Right ventricle myocardium inferior (tissue), 1 donor: ENCODE results near the gene MMP28. TPM values are rescaled to one million over a fixed set of nuclear protein-coding genes. Genes with fewer than 3 reads are reported as not detected.

Experiments
- ATAC-seq: fragments of 200-7000 bp; cut with Tn5 transposase; one replicate; pipeline ENCODE4 v1.9.1; 2020; ENCODE audit warnings: mild to moderate bottlenecking, moderate library complexity
- DNase-seq: peaks from one replicate; pipeline ENCODE4 v3.0.0; 2021; ENCODE audit errors: missing footprints
- intact Hi-C: fragments of 100-400 bp; cut with DNase I; formaldehyde crosslinking; loops from one replicate; pipeline ENCODE4 v1.11.0; 2022
- total RNA-seq: library from RNA; stranded (reverse); fragmentation: NEBNext Ultra II Directional; extraction: Animal tissue kit (Norgen Biotek cat#: 25700); gene quantifications from one replicate; pipeline ENCODE4 v1.2.1, GENCODE V29; 2021
- donor health status: DM: no; HTN: yes; CAD: no; lungs with severe emphysema.

The MMP28 gene
- total RNA-seq, 1 donor from 2014 or later, result 2.3 TPM

DNA sequence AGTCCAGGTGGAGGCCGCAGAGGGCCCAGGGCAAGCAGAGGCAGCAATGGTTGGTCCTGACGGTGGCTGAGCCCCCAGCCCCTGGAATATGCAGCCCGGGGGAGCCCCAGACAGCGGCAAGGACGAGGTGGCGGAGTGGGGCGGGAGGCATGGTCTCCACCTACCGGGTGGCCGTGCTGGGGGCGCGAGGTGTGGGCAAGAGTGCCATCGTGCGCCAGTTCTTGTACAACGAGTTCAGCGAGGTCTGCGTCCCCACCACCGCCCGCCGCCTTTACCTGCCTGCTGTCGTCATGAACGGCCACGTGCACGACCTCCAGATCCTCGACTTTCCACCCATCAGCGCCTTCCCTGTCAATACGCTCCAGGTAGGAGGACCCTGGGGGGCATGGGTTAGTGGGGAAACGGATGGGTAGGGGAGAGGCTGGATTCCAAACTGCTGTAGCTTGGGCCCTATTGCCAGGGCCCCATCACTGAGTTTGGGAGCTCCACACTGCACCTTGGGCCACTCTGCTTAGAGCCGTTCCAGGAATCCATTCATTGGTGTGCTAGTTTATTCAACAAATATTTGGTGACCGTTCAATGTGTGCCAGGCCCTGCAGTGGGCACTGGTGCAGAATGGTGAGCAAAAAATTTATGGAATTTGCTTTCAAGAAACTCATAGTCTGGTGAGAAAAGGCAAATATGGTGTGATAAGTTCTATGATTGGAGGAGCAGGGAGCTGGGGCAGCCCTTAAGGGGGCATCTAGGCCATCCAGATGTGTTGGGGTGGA, 60.2 kb downstream of the MMP28 start:
- intact Hi-C loops, result no loop called here
- no peak for ATAC-seq
- no peak for DNase-seq

DNA sequence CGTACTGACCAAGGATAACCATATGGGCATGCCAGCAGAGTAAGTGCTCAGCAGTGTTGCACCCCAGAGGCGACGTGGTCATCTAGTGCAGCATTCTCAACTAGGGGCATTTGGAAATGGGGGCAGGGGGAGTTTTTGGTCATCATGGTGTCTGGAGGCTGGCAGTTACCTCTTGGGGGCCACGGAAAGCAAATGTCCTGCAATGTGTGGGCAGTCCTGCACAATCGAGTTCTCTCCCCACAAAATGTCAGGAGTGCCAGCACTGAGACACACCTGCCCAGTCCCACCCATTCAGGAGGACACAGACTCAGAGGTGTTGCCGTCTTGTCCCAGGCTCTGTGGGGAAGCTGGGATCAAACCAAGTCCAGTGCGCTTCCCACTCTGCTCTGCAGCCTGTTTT, 61.0 kb downstream of the MMP28 start:
- no peak for ATAC-seq
- intact Hi-C loops, result no loop called here

GRCh38 chr17:35733366-35733765, 62.1 kb downstream of the MMP28 start:
- no peak for ATAC-seq
- DNase-seq, result no peak
- intact Hi-C loops, result no loop called here

More for the DNA sequence above, 61.0 kb downstream of the MMP28 start:
- DNase-seq, result no peak

DNA sequence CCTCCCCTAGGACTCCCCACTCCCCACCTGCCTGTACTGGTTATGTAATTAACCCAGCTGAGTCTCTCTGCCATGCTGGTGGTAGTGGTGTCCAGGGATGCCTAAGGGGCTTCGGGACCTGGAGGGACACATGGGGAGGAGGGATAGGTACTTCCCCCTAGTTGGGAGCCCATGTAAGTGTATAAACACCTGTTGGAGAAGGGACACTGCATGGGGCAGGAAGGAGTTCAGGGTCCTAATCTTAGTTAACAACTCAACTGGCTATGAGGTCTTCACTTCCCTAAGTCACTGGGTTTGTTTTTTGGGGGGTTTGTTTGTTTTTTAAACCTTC, 62.7 kb downstream of the MMP28 start:
- ATAC-seq (no peak), DNase-seq (no peak)
- intact Hi-C loops, result no loop called here

GRCh38 chr17:35731917-35732805, 63.3 kb downstream of the MMP28 start:
- ATAC-seq (peak; percentile 38), DNase-seq (no peak)
- intact Hi-C loops, result no loop called here

DNA sequence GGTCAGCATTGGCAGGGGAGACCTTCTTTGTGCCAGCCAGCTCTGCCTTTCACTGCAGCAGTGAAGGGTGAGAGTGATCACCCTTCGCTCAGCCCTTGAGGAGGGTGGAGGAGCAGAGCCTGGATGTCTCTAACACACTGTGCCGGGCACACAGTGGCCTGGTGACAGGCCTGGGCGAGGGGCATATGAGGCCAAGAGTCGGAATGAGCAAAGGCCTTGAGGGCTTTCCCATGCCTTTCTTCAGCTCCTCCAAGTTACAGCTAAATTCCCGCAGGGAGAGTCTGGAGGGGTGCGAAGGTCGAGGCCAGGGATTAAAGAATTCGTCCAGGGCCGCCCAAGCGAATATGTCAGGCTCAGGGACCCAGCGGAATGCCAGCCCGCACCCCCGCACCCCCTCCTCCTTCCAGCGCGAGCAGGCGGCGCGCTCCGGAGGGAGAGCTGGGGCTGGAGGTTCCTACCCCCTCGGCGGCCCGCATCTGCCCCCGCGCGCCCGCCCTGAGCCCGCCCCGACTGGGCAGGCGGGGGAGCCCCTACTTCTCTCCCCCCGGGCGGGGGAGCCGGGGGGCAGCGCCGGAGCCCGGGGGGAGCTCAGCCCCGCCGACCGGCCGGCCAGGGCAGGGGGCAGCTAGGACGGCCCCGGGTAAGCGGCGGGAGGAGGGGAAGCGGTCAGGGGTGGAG, 64.1 kb downstream of the MMP28 start, which contains the start of gene RASL10B:
Gene RASL10B, plus strand, starts transcription at position 401 of the 678 bp plus-strand sequence. CDS start 3,546 bp downstream, outside the sequence.
- peak; percentile 79 for ATAC-seq
- no peak for DNase-seq
- intact Hi-C loops, result no loop called here

GRCh38 chr17:35730400-35731005, 64.9 kb downstream of the MMP28 start:
- DNase-seq (no peak), ATAC-seq (no peak)
- intact Hi-C loops, result no loop called here

- DNase-seq (no peak), ATAC-seq (no peak)
- intact Hi-C loops, result no loop called here
Measured at GRCh38 chr17:35729405-35729833, 66.0 kb downstream of the MMP28 start.

GRCh38 chr17:35728551-35728950, 66.9 kb downstream of the MMP28 start:
- intact Hi-C loops, result no loop called here
- DNase-seq (no peak), ATAC-seq (no peak)

- no peak for DNase-seq
- intact Hi-C loops, result no loop called here
- no peak for ATAC-seq
Measured at GRCh38 chr17:35727635-35728034, 67.8 kb downstream of the MMP28 start.

- no peak for ATAC-seq
- intact Hi-C loops, result no loop called here
Measured at GRCh38 chr17:35726953-35727460, 68.4 kb downstream of the MMP28 start.

GRCh38 chr17:35726127-35726952, 69.1 kb downstream of the MMP28 start:
- ATAC-seq (no peak), DNase-seq (no peak)
- intact Hi-C loops, result no loop called here

More at GRCh38 chr17:35726953-35727460, 68.4 kb downstream of the MMP28 start:
- no peak for DNase-seq

DNA sequence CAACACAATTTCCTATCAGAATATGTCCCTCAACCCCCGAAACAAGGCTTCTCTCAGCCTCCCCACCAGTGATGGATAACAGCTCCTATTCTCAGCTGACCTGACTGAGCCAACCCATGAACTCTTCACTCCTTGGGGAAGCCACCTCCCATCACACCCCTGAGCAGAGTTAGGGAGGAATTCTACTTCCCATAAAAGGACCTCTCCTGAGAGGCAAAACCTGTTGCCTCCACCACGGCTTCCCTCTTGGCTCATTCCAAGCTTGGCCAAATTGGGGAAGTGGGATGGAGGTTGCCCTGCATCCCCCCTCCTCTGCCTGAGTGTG, 69.7 kb downstream of the MMP28 start:
- ATAC-seq (no peak), DNase-seq (no peak)
- intact Hi-C loops, result no loop called here

DNA sequence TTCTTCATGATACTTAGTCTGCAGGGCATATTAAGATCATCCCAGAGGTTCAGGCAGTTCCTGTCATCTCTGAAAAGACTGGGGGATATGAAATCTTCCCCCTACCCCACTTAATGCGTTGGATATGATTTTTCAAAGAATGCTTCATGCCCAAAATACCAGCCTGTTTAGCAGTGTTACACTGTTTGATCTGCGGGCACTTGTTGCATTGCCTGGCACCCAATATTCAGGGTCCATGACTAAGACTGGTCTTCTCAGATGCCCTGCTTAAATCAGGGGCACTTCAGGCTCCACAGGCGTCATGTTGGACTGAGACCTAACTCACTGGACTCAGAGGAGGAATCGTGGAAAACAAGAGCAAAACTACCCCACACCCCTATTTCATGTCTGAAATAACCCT, 70.4 kb downstream of the MMP28 start:
- no peak for DNase-seq
- intact Hi-C loops, result no loop called here
- ATAC-seq, result no peak

- intact Hi-C loops, result no loop called here
- ATAC-seq (no peak), DNase-seq (no peak)
Measured at GRCh38 chr17:35723735-35724134, 71.7 kb downstream of the MMP28 start.

GRCh38 chr17:35717475-35717874, 78.0 kb downstream of the MMP28 start:
- ATAC-seq (peak; percentile 42), DNase-seq (no peak)
- intact Hi-C loops, result no loop called here

- peak; percentile 63 for ATAC-seq
- DNase-seq, result no peak
- intact Hi-C loops, result no loop called here
Measured at GRCh38 chr17:35716897-35717465, 78.5 kb downstream of the MMP28 start.

DNA sequence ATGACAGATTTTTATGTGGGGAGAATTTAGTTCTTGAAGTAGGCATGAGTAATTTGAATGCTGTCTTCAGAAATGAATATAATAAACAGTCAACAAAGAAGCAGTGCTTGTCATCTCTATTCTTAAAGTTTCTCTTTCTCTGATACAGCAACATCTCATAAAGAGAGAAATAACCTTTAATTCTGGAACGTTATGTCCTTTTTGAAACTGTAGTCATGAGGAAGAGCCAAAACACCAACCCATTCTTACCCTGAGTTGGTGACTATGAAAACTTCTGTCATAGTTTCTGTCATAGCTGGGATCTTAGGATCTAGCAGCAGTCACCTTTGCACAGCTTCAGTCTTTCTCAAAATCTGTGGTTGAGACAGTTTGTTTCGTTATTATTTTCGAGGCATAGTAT, 79.3 kb downstream of the MMP28 start:
- intact Hi-C loops, result no loop called here
- no peak for ATAC-seq
- DNase-seq, result no peak
